Mammary epithelial cell (primary cell): Measurements from ENCODE around the gene ANO2.

Experiments
- EZH2 ChIP-seq: IDR thresholded peaks from 2 replicates; pipeline ENCODE4 v1.6.1; 2012; ENCODE audit warnings: low read length, inconsistent platforms, borderline replicate concordance
- TF ChIP-seq, protein P1 (sequence below), 2 donors: IDR thresholded peaks in 1 of 2; conservative IDR thresholded peaks in 1 of 2; 2 replicates each; pipeline ENCODE4 v1.5.1; 2011 to 2012; ENCODE audit warnings: inconsistent platforms in 2 of 2, low read length in 2 of 2, mild to moderate bottlenecking in 2 of 2, control low read depth in 1 of 2, low read depth in 1 of 2; ENCODE audit not compliant: insufficient read depth in 1 of 2; ENCODE audit errors: extremely low read depth in 1 of 2

GRCh38 chr12:5656836-5657235 lies 288.2 kb downstream of the ANO2 start:
- TF ChIP-seq, protein P1, sequence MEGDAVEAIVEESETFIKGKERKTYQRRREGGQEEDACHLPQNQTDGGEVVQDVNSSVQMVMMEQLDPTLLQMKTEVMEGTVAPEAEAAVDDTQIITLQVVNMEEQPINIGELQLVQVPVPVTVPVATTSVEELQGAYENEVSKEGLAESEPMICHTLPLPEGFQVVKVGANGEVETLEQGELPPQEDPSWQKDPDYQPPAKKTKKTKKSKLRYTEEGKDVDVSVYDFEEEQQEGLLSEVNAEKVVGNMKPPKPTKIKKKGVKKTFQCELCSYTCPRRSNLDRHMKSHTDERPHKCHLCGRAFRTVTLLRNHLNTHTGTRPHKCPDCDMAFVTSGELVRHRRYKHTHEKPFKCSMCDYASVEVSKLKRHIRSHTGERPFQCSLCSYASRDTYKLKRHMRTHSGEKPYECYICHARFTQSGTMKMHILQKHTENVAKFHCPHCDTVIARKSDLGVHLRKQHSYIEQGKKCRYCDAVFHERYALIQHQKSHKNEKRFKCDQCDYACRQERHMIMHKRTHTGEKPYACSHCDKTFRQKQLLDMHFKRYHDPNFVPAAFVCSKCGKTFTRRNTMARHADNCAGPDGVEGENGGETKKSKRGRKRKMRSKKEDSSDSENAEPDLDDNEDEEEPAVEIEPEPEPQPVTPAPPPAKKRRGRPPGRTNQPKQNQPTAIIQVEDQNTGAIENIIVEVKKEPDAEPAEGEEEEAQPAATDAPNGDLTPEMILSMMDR (conservative IDR thresholded peaks at IDR 0.05 in 1 of 2, IDR thresholded peaks at IDR 0.05 in 1 of 2; ENCODE audit: extremely low read depth in 1 of 2, insufficient read depth in 1 of 2, low read depth in 1 of 2, low read length in 2 of 2): no peak
- TF ChIP-seq EZH2: no peak
